ENCODE data around the gene MYO6. TPM values are rescaled to one million over a fixed set of nuclear protein-coding genes. Genes with fewer than 3 reads are reported as not detected.

The MYO6 gene
- total RNA-seq, 1 donor from 2014 or later = 0.47 TPM

GRCh38 chr6:75937846-75938245 is 188.8 kb downstream of the MYO6 start:
- intact Hi-C loops (cut with micrococcal nuclease) = loop anchor here (5.0 kb wide), 1 partner anchor 924 kb away; no protein-coding TSS in a partner anchor

- intact Hi-C loops (cut with micrococcal nuclease) = no loop called here
Observed at GRCh38 chr6:75940564-75940963, 191.5 kb downstream of the MYO6 start.

GRCh38 chr6:75941509-75941908 is 192.5 kb downstream of the MYO6 start:
- intact Hi-C loops (cut with micrococcal nuclease) = no loop called here

- intact Hi-C loops (cut with micrococcal nuclease) = no loop called here
Observed at GRCh38 chr6:75943381-75943780, 194.3 kb downstream of the MYO6 start.

GRCh38 chr6:75946146-75946831 is 197.2 kb downstream of the MYO6 start:
- intact Hi-C loops (cut with micrococcal nuclease) = no loop called here

GRCh38 chr6:75947935-75948334 is 198.9 kb downstream of the MYO6 start:
- intact Hi-C loops (cut with micrococcal nuclease) = no loop called here

GRCh38 chr6:75952128-75952527 is 203.1 kb downstream of the MYO6 start:
- intact Hi-C loops (cut with micrococcal nuclease) = no loop called here

GRCh38 chr6:75963569-75963968 is 214.5 kb downstream of the MYO6 start:
- intact Hi-C loops (cut with micrococcal nuclease) = no loop called here

GRCh38 chr6:75968143-75968542 is 219.1 kb downstream of the MYO6 start:
- intact Hi-C loops (cut with micrococcal nuclease) = no loop called here

Other genes with a start within 250 kb of the MYO6 start
- 79.9 and 93.6 TPM in 2 replicates for gene SENP6, start 147.4 kb upstream of the MYO6 start, total RNA-seq